ENCODE measurements around the gene BCCIP. TPM values are rescaled to one million over a fixed set of nuclear protein-coding genes. Genes with fewer than 3 reads are reported as not detected.

BCCIP gene
- total RNA-seq, 1 donor from 2014 or later: 54.1 TPM

DNA sequence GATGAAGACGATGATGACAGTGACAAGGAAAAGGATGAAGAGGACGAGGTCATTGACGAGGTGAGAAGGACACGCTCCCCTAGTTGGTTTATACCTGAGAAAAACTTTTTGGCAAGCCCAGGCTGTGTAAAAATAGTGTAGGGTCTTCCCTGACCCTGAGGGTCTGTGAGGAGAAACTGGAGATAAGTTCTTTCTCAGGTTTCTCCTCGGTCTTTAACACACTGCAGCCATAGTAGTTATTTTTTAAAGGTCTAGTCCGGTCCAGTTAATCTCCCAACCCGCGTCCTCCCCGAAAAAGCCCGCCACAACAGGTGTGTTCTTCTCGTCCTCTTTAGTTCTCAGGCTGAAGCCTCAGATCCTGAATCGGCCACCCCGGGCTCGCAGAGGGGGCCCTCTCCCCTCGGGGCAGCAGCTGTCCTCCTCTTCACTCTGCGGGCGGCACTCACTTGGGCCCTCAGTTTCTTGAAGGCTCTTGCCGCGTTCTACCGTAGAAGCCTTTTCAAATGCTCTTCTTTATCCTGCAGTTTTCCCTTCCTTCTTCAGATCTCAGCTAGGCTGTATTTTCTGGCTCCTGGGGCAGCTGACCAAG lies 411 bp downstream of the BCCIP start:
- H3K4me3 Mint-ChIP-seq: no peak overlapping the region
- H3K9me3 Mint-ChIP-seq: no peaks in the 10 kb centered on the region
- H3K4me1 Mint-ChIP-seq: peaks cover 15% of the 10 kb centered on the region
- H3K27me3 Mint-ChIP-seq (ENCODE audit: low read depth): no peaks in the 10 kb centered on the region
- peaks cover 12% of the 10 kb centered on the region for H3K36me3 Mint-ChIP-seq
- peak in 1 of 2 experiments; percentile 41 for DNase-seq (ENCODE audit: low spot score in 2 of 2, unreplicated experiment in 2 of 2)
- TF ChIP-seq, protein P1, sequence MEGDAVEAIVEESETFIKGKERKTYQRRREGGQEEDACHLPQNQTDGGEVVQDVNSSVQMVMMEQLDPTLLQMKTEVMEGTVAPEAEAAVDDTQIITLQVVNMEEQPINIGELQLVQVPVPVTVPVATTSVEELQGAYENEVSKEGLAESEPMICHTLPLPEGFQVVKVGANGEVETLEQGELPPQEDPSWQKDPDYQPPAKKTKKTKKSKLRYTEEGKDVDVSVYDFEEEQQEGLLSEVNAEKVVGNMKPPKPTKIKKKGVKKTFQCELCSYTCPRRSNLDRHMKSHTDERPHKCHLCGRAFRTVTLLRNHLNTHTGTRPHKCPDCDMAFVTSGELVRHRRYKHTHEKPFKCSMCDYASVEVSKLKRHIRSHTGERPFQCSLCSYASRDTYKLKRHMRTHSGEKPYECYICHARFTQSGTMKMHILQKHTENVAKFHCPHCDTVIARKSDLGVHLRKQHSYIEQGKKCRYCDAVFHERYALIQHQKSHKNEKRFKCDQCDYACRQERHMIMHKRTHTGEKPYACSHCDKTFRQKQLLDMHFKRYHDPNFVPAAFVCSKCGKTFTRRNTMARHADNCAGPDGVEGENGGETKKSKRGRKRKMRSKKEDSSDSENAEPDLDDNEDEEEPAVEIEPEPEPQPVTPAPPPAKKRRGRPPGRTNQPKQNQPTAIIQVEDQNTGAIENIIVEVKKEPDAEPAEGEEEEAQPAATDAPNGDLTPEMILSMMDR (IDR thresholded peaks at IDR 0.05; ENCODE audit: unreplicated experiment): no peak
- H3K27ac Mint-ChIP-seq: no peak overlapping the region

- Mint-ChIP-seq H3K27me3 (ENCODE audit: low read depth) (no peaks in the 10 kb centered on the region), H3K4me3 (no peak overlapping the region), H3K36me3 (peaks cover 19% of the 10 kb centered on the region), H3K27ac (no peak overlapping the region), H3K4me1 (peaks cover 15% of the 10 kb centered on the region), H3K9me3 (no peaks in the 10 kb centered on the region)
- TF ChIP-seq, protein P1 (IDR thresholded peaks at IDR 0.05; ENCODE audit: unreplicated experiment): no peak
- DNase-seq (ENCODE audit: low spot score in 2 of 2, unreplicated experiment in 2 of 2): no peak
These were observed 1.4 kb downstream of the BCCIP start for GRCh38 chr10:125824736-125825135.

DNA sequence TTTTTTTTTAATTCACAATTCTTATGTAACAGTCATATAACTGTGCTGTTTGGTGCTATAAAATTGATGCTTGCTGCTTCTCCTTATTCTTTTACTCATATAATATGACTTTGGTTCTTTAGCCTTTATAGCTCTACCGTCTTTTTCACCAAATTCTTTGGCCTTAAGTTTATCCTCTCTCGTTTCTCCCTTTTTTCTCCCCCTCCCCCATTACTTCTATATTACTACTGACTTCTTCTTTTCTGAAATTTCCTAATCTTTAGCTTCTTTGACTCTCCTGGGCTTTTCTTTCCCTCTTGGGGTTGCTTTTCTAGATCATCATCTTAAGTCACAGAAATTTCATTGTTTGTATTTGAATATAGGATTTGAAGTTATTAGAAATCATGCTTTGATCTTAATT lies 3.8 kb downstream of the BCCIP start:
- peaks cover 28% of the 10 kb centered on the region for H3K36me3 Mint-ChIP-seq
- no peak for DNase-seq (ENCODE audit: low spot score in 2 of 2, unreplicated experiment in 2 of 2)
- H3K27ac Mint-ChIP-seq: no peak overlapping the region
- H3K9me3 Mint-ChIP-seq: no peaks in the 10 kb centered on the region
- peaks cover 7% of the 10 kb centered on the region for H3K4me1 Mint-ChIP-seq
- no peaks in the 10 kb centered on the region for H3K27me3 Mint-ChIP-seq (ENCODE audit: low read depth)
- H3K4me3 Mint-ChIP-seq: no peak overlapping the region
- TF ChIP-seq, protein P1 (IDR thresholded peaks at IDR 0.05; ENCODE audit: unreplicated experiment): no peak

GRCh38 chr10:125828311-125828710 lies 5.0 kb downstream of the BCCIP start:
- H3K27me3 Mint-ChIP-seq (ENCODE audit: low read depth): no peaks in the 10 kb centered on the region
- no peak overlapping the region for H3K27ac Mint-ChIP-seq
- TF ChIP-seq, protein P1 (IDR thresholded peaks at IDR 0.05; ENCODE audit: unreplicated experiment): no peak
- H3K4me3 Mint-ChIP-seq: no peak overlapping the region
- no peaks in the 10 kb centered on the region for H3K9me3 Mint-ChIP-seq
- peaks cover 30% of the 10 kb centered on the region for H3K36me3 Mint-ChIP-seq
- no peak for DNase-seq (ENCODE audit: low spot score in 2 of 2, unreplicated experiment in 2 of 2)
- H3K4me1 Mint-ChIP-seq: peaks cover 7% of the 10 kb centered on the region

DNA sequence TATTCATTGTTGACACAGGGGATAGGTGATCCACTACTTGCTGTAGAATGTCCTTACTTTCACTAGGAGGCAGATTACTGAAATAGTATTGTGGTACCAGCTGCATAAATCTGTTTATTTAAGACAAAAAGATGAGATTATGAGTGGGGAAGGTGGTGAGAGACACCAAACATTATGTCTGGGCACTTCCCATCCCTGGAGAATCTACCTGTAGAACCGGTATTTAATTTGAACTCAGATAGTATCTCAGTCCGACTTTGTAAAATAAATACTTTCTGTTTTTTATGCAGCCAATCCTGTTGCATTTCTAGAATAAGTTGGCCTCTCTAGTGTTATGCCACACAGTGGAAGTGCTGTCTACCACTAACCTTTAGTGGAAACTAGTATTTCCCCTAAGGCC lies 13.4 kb downstream of the BCCIP start:
- Mint-ChIP-seq H3K4me3 (no peak overlapping the region), H3K27ac (no peak overlapping the region), H3K27me3 (ENCODE audit: low read depth) (no peaks in the 10 kb centered on the region), H3K36me3 (peaks cover 40% of the 10 kb centered on the region), H3K4me1 (peaks cover 2% of the 10 kb centered on the region), H3K9me3 (no peaks in the 10 kb centered on the region)
- DNase-seq (ENCODE audit: low spot score in 2 of 2, unreplicated experiment in 2 of 2): no peak
- TF ChIP-seq, protein P1 (IDR thresholded peaks at IDR 0.05; ENCODE audit: unreplicated experiment): no peak

All from mesothelial cell of epicardium (in vitro differentiated cells).